DND-41 (cell line): ENCODE data around the gene SETX.

Source experiments
- ATAC-seq: fragments of 200-7000 bp; cut with Tn5 transposase; 3 replicates; pipeline ENCODE4 v1.9.1; 2021; ENCODE audit warnings: low read depth; ENCODE audit not compliant: insufficient read depth
- DNase-seq: peaks from one replicate; pipeline ENCODE4 v3.0.0-alpha.2; 2020
- H2AFZ ChIP-seq: 2 replicates; pipeline ENCODE4 v1.6.0; 2012; ENCODE audit warnings: low read depth, low read length
- H3K27ac ChIP-seq: 2 replicates; pipeline ENCODE4 v1.5.1; 2012; ENCODE audit warnings: low read length, inconsistent platforms
- H3K27me3 ChIP-seq: fragments of 200-600 bp; sonication (generic); 2 replicates; pipeline ENCODE4 v1.6.0; 2012; ENCODE audit warnings: low read length, mild to moderate bottlenecking, inconsistent platforms; ENCODE audit not compliant: insufficient read depth, poor library complexity
- H3K36me3 ChIP-seq: 2 replicates; pipeline ENCODE4 v1.5.1; 2012; ENCODE audit warnings: low read length, inconsistent platforms; ENCODE audit not compliant: insufficient read depth
- H3K4me1 ChIP-seq: 2 replicates; pipeline ENCODE4 v1.5.1; 2012; ENCODE audit warnings: mild to moderate bottlenecking, low read length; ENCODE audit not compliant: insufficient read depth
- H3K4me2 ChIP-seq: 2 replicates; pipeline ENCODE4 v1.6.0; 2012; ENCODE audit warnings: mild to moderate bottlenecking, moderate library complexity, low read length, inconsistent platforms; ENCODE audit not compliant: insufficient read depth
- H3K4me3 ChIP-seq, 2 experiments: fragments of 200-600 bp in 1 of 2; shearing (Covaris generic) in 1 of 2; 2 replicates each; pipeline ENCODE4 v1.5.1; 2012 to 2016; ENCODE audit warnings: inconsistent platforms in 2 of 2, low read length in 2 of 2, mild to moderate bottlenecking in 2 of 2, low read depth in 1 of 2, moderate library complexity in 1 of 2
- H3K79me2 ChIP-seq: 2 replicates; pipeline ENCODE4 v1.6.0; 2012; ENCODE audit warnings: low read length, inconsistent platforms; ENCODE audit not compliant: insufficient read depth
- H3K9ac ChIP-seq: 2 replicates; pipeline ENCODE4 v1.6.0; 2012; ENCODE audit warnings: low read depth, mild to moderate bottlenecking, inconsistent platforms, low read length, moderate library complexity
- H3K9me3 ChIP-seq: 2 replicates; pipeline ENCODE4 v1.5.1; 2012; ENCODE audit warnings: low read length, moderate library complexity, mild to moderate bottlenecking, inconsistent platforms; ENCODE audit not compliant: insufficient read depth, severe bottlenecking
- H4K20me1 ChIP-seq: 2 replicates; pipeline ENCODE4 v1.6.0; 2012; ENCODE audit warnings: low read length; ENCODE audit not compliant: insufficient read depth
- EZH2 ChIP-seq: IDR thresholded peaks from 3 replicates; pipeline ENCODE4 v1.6.1; 2012; ENCODE audit warnings: borderline replicate concordance, low read depth, mild to moderate bottlenecking, moderate library complexity, low read length, inconsistent platforms; ENCODE audit not compliant: severe bottlenecking
- TF ChIP-seq, protein P1 (sequence below): IDR thresholded peaks from 2 replicates; pipeline ENCODE4 v1.5.1; 2012; ENCODE audit warnings: borderline replicate concordance, low read length, moderate library complexity, mild to moderate bottlenecking; ENCODE audit not compliant: poor library complexity, severe bottlenecking; ENCODE audit errors: extremely low read depth

SETX gene

DNA sequence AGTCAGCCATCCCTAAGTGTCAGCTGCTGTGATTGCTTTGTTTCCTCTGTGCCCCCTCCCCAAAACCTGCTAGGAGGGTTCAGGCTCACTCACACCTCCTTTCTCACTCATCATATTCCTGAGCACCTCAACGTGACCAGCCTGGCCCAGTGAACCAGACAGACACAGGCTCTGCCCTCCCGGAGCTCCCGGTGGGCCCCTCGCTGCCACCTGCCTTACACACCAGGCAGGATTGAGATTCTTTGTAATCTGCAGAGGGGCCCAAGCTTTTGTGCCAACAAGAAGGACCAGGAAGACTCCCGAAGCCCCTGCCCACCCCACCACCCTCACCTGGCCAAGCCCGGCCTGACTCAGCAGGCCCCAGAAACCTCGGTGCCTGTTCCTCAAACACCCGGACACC lies 105.1 kb downstream of the SETX start:
- H3K4me2 ChIP-seq, result no peak overlapping the region
- H3K36me3 ChIP-seq, result no peaks in the 10 kb centered on the region
- no peaks in the 10 kb centered on the region for H3K79me2 ChIP-seq
- no peaks in the 10 kb centered on the region for H3K9me3 ChIP-seq
- TF ChIP-seq, protein P1, sequence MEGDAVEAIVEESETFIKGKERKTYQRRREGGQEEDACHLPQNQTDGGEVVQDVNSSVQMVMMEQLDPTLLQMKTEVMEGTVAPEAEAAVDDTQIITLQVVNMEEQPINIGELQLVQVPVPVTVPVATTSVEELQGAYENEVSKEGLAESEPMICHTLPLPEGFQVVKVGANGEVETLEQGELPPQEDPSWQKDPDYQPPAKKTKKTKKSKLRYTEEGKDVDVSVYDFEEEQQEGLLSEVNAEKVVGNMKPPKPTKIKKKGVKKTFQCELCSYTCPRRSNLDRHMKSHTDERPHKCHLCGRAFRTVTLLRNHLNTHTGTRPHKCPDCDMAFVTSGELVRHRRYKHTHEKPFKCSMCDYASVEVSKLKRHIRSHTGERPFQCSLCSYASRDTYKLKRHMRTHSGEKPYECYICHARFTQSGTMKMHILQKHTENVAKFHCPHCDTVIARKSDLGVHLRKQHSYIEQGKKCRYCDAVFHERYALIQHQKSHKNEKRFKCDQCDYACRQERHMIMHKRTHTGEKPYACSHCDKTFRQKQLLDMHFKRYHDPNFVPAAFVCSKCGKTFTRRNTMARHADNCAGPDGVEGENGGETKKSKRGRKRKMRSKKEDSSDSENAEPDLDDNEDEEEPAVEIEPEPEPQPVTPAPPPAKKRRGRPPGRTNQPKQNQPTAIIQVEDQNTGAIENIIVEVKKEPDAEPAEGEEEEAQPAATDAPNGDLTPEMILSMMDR, result no peak
- TF ChIP-seq EZH2, result no peak
- no peaks in the 10 kb centered on the region for H4K20me1 ChIP-seq
- no peak overlapping the region for H3K27ac ChIP-seq
- H3K9ac ChIP-seq, result no peak overlapping the region
- no peak for DNase-seq
- no peaks in the 10 kb centered on the region for H3K4me1 ChIP-seq
- H3K4me3 ChIP-seq, result no peak overlapping the region
- no peak overlapping the region for H2AFZ ChIP-seq
- ATAC-seq, result no peak
- no peaks in the 10 kb centered on the region for H3K27me3 ChIP-seq

DNA sequence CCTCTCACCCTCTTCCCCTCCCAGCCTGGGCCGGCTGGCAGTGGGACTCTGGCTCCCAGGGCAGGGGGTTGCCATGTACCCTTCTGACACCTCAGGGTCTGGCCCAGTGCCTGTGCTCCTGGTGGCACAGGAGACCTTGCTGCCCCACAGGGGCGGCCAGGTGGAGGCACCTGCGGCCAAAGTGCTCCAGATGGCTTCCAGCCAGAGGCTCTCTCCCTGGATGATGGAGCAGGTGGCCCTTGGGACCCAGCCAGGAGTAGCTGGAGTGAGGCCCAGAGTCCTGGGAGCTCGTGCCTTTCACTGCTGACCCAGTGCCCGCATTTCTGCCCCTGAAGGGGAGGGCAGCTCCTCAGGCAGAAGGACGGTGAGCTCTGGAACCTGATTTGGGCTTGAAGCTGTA lies 105.7 kb downstream of the SETX start:
- H3K79me2 ChIP-seq, result no peaks in the 10 kb centered on the region
- ATAC-seq (no peak), DNase-seq (no peak)
- no peak overlapping the region for H3K27ac ChIP-seq
- no peak overlapping the region for H3K9ac ChIP-seq
- H4K20me1 ChIP-seq, result no peaks in the 10 kb centered on the region; the same call in 1 of the 2 replicates
- TF ChIP-seq EZH2, result no peak
- TF ChIP-seq, protein P1, result no peak
- H3K4me2 ChIP-seq, result no peak overlapping the region
- no peak overlapping the region for H2AFZ ChIP-seq
- no peaks in the 10 kb centered on the region for H3K4me1 ChIP-seq
- H3K27me3 ChIP-seq, result no peaks in the 10 kb centered on the region
- no peaks in the 10 kb centered on the region for H3K36me3 ChIP-seq
- H3K4me3 ChIP-seq, result no peak overlapping the region
- H3K9me3 ChIP-seq, result no peaks in the 10 kb centered on the region

DNA sequence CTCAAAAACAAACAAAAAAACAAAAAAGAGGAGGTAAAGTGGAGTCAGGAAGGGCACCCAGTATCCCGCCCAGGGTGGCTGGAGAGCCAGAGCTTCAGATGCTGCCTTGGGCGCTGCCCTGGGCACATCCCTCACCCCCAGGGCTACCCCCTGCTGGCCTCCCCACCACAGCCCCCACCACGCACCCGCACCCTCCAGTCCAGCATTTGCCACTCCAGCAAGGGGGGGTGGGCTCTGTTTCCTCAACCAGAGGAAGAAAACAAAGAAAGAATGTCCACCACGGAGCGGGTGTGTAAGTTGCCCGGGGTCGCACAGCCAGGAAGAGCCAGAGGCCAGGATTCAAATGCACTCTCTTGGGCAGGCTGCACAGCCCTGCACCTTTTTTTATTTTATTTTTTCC lies 106.8 kb downstream of the SETX start:
- Histone ChIP-seq H3K4me1 (peaks cover 1% of the 10 kb centered on the region), H3K79me2 (no peaks in the 10 kb centered on the region), H3K9ac (no peak overlapping the region), H3K36me3 (no peaks in the 10 kb centered on the region), H3K27ac (no peak overlapping the region), H3K27me3 (peaks cover 11% of the 10 kb centered on the region), H3K4me2 (no peak overlapping the region), H3K9me3 (no peaks in the 10 kb centered on the region), H2AFZ (no peak overlapping the region), H3K4me3 (no peak overlapping the region), H4K20me1 (no peaks in the 10 kb centered on the region; the same call in 1 of the 2 replicates)
- DNase-seq (no peak), ATAC-seq (no peak)
- TF ChIP-seq, protein P1, result no peak
- no peak for TF ChIP-seq EZH2

DNA sequence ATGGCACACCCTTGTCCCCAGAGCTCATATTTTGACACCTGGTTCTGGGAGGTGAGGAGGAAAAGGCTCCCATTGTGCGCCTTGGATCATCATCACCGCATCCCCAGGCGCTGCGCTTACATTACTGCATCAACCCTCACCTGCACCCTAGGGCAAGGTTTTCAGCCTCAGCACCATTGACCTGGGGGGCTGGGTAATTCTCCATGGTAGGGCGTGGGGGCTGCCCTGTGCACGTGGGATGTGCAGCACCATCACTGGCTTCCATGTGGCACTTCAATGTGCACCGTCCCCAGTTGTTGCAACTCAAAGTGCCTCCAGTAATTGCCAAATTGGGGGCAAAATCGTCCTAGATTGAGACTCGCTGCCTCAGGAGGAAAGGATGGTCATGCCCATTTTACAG lies 109.3 kb downstream of the SETX start:
- Histone ChIP-seq H3K79me2 (no peaks in the 10 kb centered on the region), H3K4me2 (no peak overlapping the region), H3K4me3 (no peak overlapping the region), H3K9ac (no peak overlapping the region), H2AFZ (no peak overlapping the region), H3K9me3 (no peaks in the 10 kb centered on the region), H3K36me3 (no peaks in the 10 kb centered on the region), H4K20me1 (peaks cover 2% of the 10 kb centered on the region; the same call in 1 of the 2 replicates), H3K27me3 (peaks cover 25% of the 10 kb centered on the region), H3K27ac (no peak overlapping the region), H3K4me1 (peaks cover 24% of the 10 kb centered on the region)
- no peak for DNase-seq
- no peak for ATAC-seq
- TF ChIP-seq EZH2, result no peak
- TF ChIP-seq, protein P1, result no peak
